Activated CD8-positive, alpha-beta T cell treated with anti-CD3 and anti-CD28 coated beads for 36 hours (primary cell): ENCODE results near the gene KRTAP21-3. TPM values are rescaled to one million over a fixed set of nuclear protein-coding genes. Genes with fewer than 3 reads are reported as not detected.

ENCODE experiments used
- ATAC-seq: fragments of 200-7000 bp; cut with Tn5 transposase; one replicate; pipeline ENCODE4 v1.10.0; 2021; ENCODE audit warnings: mild to moderate bottlenecking, moderate library complexity
- CTCF ChIA-PET: fragments of 350-600 bp; sonication (Branson Sonifier 250); formaldehyde crosslinking; loops from one replicate; lab custom pipeline; 2021; ENCODE audit warnings: antibody characterized with exemption; lab: Charles Lee
- POLR2A ChIA-PET: fragments of 350-600 bp; sonication (Branson Sonifier 250); formaldehyde crosslinking; loops from one replicate; lab custom pipeline; 2021; ENCODE audit warnings: antibody characterized with exemption; lab: Charles Lee
- DNase-seq: peaks from one replicate; pipeline ENCODE4 v3.0.0-alpha.2; 2020
- H3K27ac Mint-ChIP-seq: one replicate; pipeline ENCODE4 v1.8.0; 2021; ENCODE audit warnings: mild to moderate bottlenecking, mixed read lengths
- H3K27me3 Mint-ChIP-seq: one replicate; pipeline ENCODE4 v1.8.0; 2021; ENCODE audit warnings: mixed read lengths
- H3K36me3 Mint-ChIP-seq: one replicate; pipeline ENCODE4 v1.8.0; 2021; ENCODE audit warnings: low read depth, mixed read lengths
- H3K4me1 Mint-ChIP-seq: one replicate; pipeline ENCODE4 v1.8.0; 2021; ENCODE audit warnings: low read depth, mixed read lengths
- H3K4me3 Mint-ChIP-seq: one replicate; pipeline ENCODE4 v1.8.0; 2021; ENCODE audit warnings: mild to moderate bottlenecking, moderate library complexity, mixed read lengths
- H3K9me3 Mint-ChIP-seq: one replicate; pipeline ENCODE4 v1.8.0; 2021; ENCODE audit warnings: mixed read lengths
- intact Hi-C: fragments of 100-400 bp; cut with micrococcal nuclease; formaldehyde crosslinking; loops from one replicate; pipeline ENCODE4 v1.10.0; 2022
- total RNA-seq, 2 experiments: library from RNA; stranded (reverse); gene quantifications; one replicate each; pipeline ENCODE4 v1.2.3, GENCODE V29; 2021
- TF ChIP-seq, protein P1 (sequence below): fragments of 200-600 bp; IDR thresholded peaks from one replicate; pipeline ENCODE4 v1.8.0; 2022; ENCODE audit warnings: antibody characterized with exemption, mild to moderate bottlenecking

Gene KRTAP21-3
- total RNA-seq, 2 experiments from 2014 or later = not detected

DNA sequence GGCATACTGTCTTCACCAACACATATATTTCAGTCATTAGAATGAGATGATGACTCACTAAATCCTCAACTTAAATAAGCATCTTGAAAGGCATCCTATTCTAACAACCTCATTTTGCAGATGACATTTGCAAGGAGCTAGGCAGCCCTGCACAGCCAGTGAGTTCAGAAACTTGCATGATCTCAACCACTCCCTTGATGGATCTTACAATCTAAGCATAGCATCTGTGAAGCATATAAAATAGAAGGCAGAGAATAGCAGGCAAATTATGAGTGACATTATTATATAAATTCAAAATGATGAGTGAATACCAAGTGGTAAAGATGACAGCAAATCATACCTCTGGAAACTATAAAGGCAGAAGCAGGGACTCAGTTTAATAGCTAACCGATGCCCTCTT, 44.3 kb downstream of the KRTAP21-3 start:
- POLR2A ChIA-PET = interaction anchor here (1.3 kb wide), 1 partner anchor 17 kb away, joined by 3 read pairs; no protein-coding TSS in a partner anchor
- Mint-ChIP-seq H3K4me3 (no peak overlapping the region), H3K9me3 (peaks cover 5% of the 10 kb centered on the region), H3K4me1 (no peaks in the 10 kb centered on the region), H3K27me3 (peaks cover 4% of the 10 kb centered on the region), H3K36me3 (no peaks in the 10 kb centered on the region), H3K27ac (no peak overlapping the region)
- intact Hi-C loops = no loop called here
- DNase-seq (no peak), ATAC-seq (no peak)
- TF ChIP-seq, protein P1, sequence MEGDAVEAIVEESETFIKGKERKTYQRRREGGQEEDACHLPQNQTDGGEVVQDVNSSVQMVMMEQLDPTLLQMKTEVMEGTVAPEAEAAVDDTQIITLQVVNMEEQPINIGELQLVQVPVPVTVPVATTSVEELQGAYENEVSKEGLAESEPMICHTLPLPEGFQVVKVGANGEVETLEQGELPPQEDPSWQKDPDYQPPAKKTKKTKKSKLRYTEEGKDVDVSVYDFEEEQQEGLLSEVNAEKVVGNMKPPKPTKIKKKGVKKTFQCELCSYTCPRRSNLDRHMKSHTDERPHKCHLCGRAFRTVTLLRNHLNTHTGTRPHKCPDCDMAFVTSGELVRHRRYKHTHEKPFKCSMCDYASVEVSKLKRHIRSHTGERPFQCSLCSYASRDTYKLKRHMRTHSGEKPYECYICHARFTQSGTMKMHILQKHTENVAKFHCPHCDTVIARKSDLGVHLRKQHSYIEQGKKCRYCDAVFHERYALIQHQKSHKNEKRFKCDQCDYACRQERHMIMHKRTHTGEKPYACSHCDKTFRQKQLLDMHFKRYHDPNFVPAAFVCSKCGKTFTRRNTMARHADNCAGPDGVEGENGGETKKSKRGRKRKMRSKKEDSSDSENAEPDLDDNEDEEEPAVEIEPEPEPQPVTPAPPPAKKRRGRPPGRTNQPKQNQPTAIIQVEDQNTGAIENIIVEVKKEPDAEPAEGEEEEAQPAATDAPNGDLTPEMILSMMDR = no peak
- CTCF ChIA-PET = no interaction called here

GRCh38 chr21:30672985-30673650, 45.5 kb downstream of the KRTAP21-3 start:
- CTCF ChIA-PET = no interaction called here
- TF ChIP-seq, protein P1 = no peak
- DNase-seq = no peak
- intact Hi-C loops = no loop called here
- no peak for ATAC-seq
- H3K4me1 Mint-ChIP-seq = no peaks in the 10 kb centered on the region
- H3K4me3 Mint-ChIP-seq = no peak overlapping the region
- POLR2A ChIA-PET = interaction anchor here (1.3 kb wide), 1 partner anchor 18 kb away, joined by 3 read pairs; no protein-coding TSS in a partner anchor
- H3K36me3 Mint-ChIP-seq = no peaks in the 10 kb centered on the region
- peaks cover 4% of the 10 kb centered on the region for H3K27me3 Mint-ChIP-seq
- peaks cover 5% of the 10 kb centered on the region for H3K9me3 Mint-ChIP-seq
- no peak overlapping the region for H3K27ac Mint-ChIP-seq

DNA sequence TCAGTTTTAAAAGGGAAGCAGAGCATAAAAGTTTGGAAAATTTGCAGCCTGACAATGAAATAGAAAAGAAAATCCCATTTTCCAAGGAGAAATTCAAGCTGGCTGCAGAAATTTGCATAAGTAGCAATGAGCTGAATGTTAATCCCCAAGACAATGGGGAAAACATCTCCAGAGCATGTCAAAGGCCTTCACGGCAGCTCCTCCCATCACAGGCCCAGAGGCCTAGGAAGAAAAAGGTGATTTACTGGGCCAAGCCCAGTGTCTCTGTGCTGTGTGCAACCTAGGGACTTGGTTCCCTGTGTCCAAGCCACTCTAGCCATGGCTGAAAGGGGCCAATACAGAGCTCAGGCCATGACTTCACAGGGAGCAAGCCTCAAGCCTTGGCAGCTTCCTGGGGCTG, 49.8 kb downstream of the KRTAP21-3 start:
- peaks cover 4% of the 10 kb centered on the region for H3K27me3 Mint-ChIP-seq
- H3K27ac Mint-ChIP-seq = no peak overlapping the region
- ATAC-seq (no peak), DNase-seq (no peak)
- peaks cover 5% of the 10 kb centered on the region for H3K9me3 Mint-ChIP-seq
- POLR2A ChIA-PET = no interaction called here
- no peak overlapping the region for H3K4me3 Mint-ChIP-seq
- intact Hi-C loops = no loop called here
- CTCF ChIA-PET = no interaction called here
- TF ChIP-seq, protein P1 = no peak
- no peaks in the 10 kb centered on the region for H3K4me1 Mint-ChIP-seq
- no peaks in the 10 kb centered on the region for H3K36me3 Mint-ChIP-seq

Other genes with a start within 250 kb of the KRTAP21-3 start
- not detected for gene KRTAP19-1, start 238.4 kb downstream of the KRTAP21-3 start, total RNA-seq
- not detected for gene KRTAP19-2, start 231.3 kb downstream of the KRTAP21-3 start, total RNA-seq
- not detected for gene KRTAP19-3, start 226.8 kb downstream of the KRTAP21-3 start, total RNA-seq
- gene KRTAP19-4, start 221.6 kb downstream of the KRTAP21-3 start, total RNA-seq = not detected
- not detected for gene KRTAP19-5, start 216.6 kb downstream of the KRTAP21-3 start, total RNA-seq
- not detected for gene KRTAP19-6, start 176.9 kb downstream of the KRTAP21-3 start, total RNA-seq
- gene KRTAP19-7, start 157.5 kb downstream of the KRTAP21-3 start, total RNA-seq = not detected
- gene KRTAP22-2, start 128.4 kb downstream of the KRTAP21-3 start, total RNA-seq = not detected
- gene KRTAP6-3, start 126.3 kb downstream of the KRTAP21-3 start, total RNA-seq = not detected
- gene KRTAP6-2, start 119.9 kb downstream of the KRTAP21-3 start, total RNA-seq = not detected
- not detected for gene KRTAP22-1, start 117.7 kb downstream of the KRTAP21-3 start, total RNA-seq
- gene KRTAP6-1, start 104.8 kb downstream of the KRTAP21-3 start, total RNA-seq = not detected
- gene KRTAP20-1, start 102.4 kb downstream of the KRTAP21-3 start, total RNA-seq = not detected
- gene KRTAP20-4, start 98.2 kb downstream of the KRTAP21-3 start, total RNA-seq = not detected
- gene KRTAP20-2, start 83.6 kb downstream of the KRTAP21-3 start, total RNA-seq = not detected
- gene KRTAP20-3, start 75.9 kb downstream of the KRTAP21-3 start, total RNA-seq = not detected
- gene KRTAP21-2, start 28.5 kb upstream of the KRTAP21-3 start, total RNA-seq = not detected
- not detected for gene KRTAP21-1, start 36.7 kb upstream of the KRTAP21-3 start, total RNA-seq
- gene KRTAP8-1, start 94.5 kb upstream of the KRTAP21-3 start, total RNA-seq = not detected
- not detected for gene KRTAP7-1, start 111.0 kb upstream of the KRTAP21-3 start, total RNA-seq
- not detected for gene KRTAP11-1, start 162.8 kb upstream of the KRTAP21-3 start, total RNA-seq